Keratinocyte (primary cell): Measurements from ENCODE around the gene ANKRD60.

Experiments used
- CTCF ChIP-seq, 3 experiments: IDR thresholded peaks in 1 of 3; conservative IDR thresholded peaks in 1 of 3; optimal IDR thresholded peaks in 1 of 3; 2 replicates in 2 of 3; 3 replicates in 1 of 3; pipeline versions ENCODE3 to v1.5.1; 2011; ENCODE audit warnings: low read length in 3 of 3, mild to moderate bottlenecking in 3 of 3, moderate library complexity in 2 of 3, control low read depth in 1 of 3, inconsistent platforms in 1 of 3; ENCODE audit not compliant: insufficient read depth in 2 of 3; ENCODE audit errors: extremely low read depth in 1 of 3
- EZH2 ChIP-seq: IDR thresholded peaks from one replicate; pipeline ENCODE4 v1.6.1; 2012; ENCODE audit warnings: inconsistent platforms, mild to moderate bottlenecking, low read length, moderate library complexity

- no peak for TF ChIP-seq CTCF (optimal IDR thresholded peaks at IDR 0.05 in 1 of 3, IDR thresholded peaks at IDR 0.05 in 1 of 3, conservative IDR thresholded peaks at IDR 0.05 in 1 of 3; ENCODE audit: extremely low read depth in 1 of 3, insufficient read depth in 2 of 3, low read length in 3 of 3)
- TF ChIP-seq EZH2: no peak
Observed at GRCh38 chr20:58219342-58219700, 9.1 kb downstream of the ANKRD60 start.
